Left ventricle myocardium inferior (tissue), 1 donor: ENCODE data around the gene ATP1A4. TPM values are rescaled to one million over a fixed set of nuclear protein-coding genes. Genes with fewer than 3 reads are reported as not detected.

Source experiments
- DNase-seq: peaks from one replicate; pipeline ENCODE4 v3.0.0-alpha.2; 2020
- H3K27ac ChIP-seq: fragments of 200-600 bp; replicated peaks from 2 replicates; pipeline ENCODE4 v1.8.0; 2021
- H3K27me3 ChIP-seq: fragments of 200-600 bp; 2 replicates; pipeline ENCODE4 v1.8.0; 2021; ENCODE audit warnings: low read depth
- H3K36me3 ChIP-seq: fragments of 200-600 bp; 2 replicates; pipeline ENCODE4 v1.8.0; 2021
- H3K4me1 ChIP-seq: fragments of 200-600 bp; 2 replicates; pipeline ENCODE4 v1.8.0; 2021
- H3K4me3 ChIP-seq: fragments of 200-600 bp; 2 replicates; pipeline ENCODE4 v1.8.0; 2021; ENCODE audit warnings: mild to moderate bottlenecking, moderate library complexity
- H3K9me3 ChIP-seq: fragments of 200-600 bp; replicated peaks from 2 replicates; pipeline ENCODE4 v1.8.0; 2021
- CTCF ChIP-seq: fragments of 200-600 bp; IDR thresholded peaks from 2 replicates; pipeline ENCODE4 v1.8.0; 2021; ENCODE audit warnings: antibody characterized with exemption, mild to moderate bottlenecking, borderline replicate concordance
- intact Hi-C: fragments of 100-400 bp; cut with micrococcal nuclease; formaldehyde crosslinking; loops from one replicate; pipeline ENCODE4 v1.11.0; 2022
- long read RNA-seq: library from polyadenylated mRNA; unstranded; transcript quantifications from one replicate; pipeline ENCODE4 v2.0.0, GENCODE V29; 2021
- total RNA-seq: library from RNA; stranded (reverse); fragmentation: NEBNext Ultra II Directional; extraction: Animal tissue kit (Norgen Biotek cat#: 25700); gene quantifications from one replicate; pipeline ENCODE4 v1.2.1, GENCODE V29; 2021
- donor health status: DM: no; HTN: yes; CAD: no; lungs with severe emphysema.

The ATP1A4 gene
- total RNA-seq: 0.11 TPM
- long read RNA-seq: 0 reads

- intact Hi-C loops: no loop called here
- no peaks in the 10 kb centered on the region for H3K9me3 ChIP-seq
- H3K36me3 ChIP-seq: no peaks in the 10 kb centered on the region
- H3K4me3 ChIP-seq: no peak within 1 kb of the TSS
- no peak within 1 kb of the TSS for H3K27ac ChIP-seq
- H3K4me1 ChIP-seq: peaks cover 14% of the 10 kb centered on the region
- no peak for DNase-seq
- no peaks in the 10 kb centered on the region for H3K27me3 ChIP-seq
- no peak for TF ChIP-seq CTCF
Measured at GRCh38 chr1:160151303-160151702, at the start of gene ATP1A4. Gene ATP1A4 (plus strand): TSS chr1:160151603. CDS start chr1:160152041, 438 bp downstream.

- no peaks in the 10 kb centered on the region for H3K9me3 ChIP-seq
- H3K4me1 ChIP-seq: peaks cover 55% of the 10 kb centered on the region
- no peaks in the 10 kb centered on the region for H3K36me3 ChIP-seq
- intact Hi-C loops: no loop called here
- H3K27ac ChIP-seq: peak overlapping the region; percentile 95
- no peaks in the 10 kb centered on the region for H3K27me3 ChIP-seq
- H3K4me3 ChIP-seq: no peak overlapping the region
- DNase-seq: no peak
- no peak for TF ChIP-seq CTCF
Measured at GRCh38 chr1:160101717-160102522, 49.5 kb upstream of the ATP1A4 start.

GRCh38 chr1:160103658-160104408, 47.6 kb upstream of the ATP1A4 start:
- TF ChIP-seq CTCF: no peak
- no peaks in the 10 kb centered on the region for H3K9me3 ChIP-seq
- H3K4me3 ChIP-seq: no peak overlapping the region
- no peaks in the 10 kb centered on the region for H3K27me3 ChIP-seq
- peaks cover 39% of the 10 kb centered on the region for H3K4me1 ChIP-seq
- intact Hi-C loops: no loop called here
- DNase-seq: no peak
- no peaks in the 10 kb centered on the region for H3K36me3 ChIP-seq
- peak overlapping the region; percentile 34 for H3K27ac ChIP-seq

GRCh38 chr1:160104486-160104885, 46.9 kb upstream of the ATP1A4 start:
- Histone ChIP-seq H3K36me3 (no peaks in the 10 kb centered on the region), H3K4me1 (peaks cover 34% of the 10 kb centered on the region), H3K4me3 (no peak overlapping the region), H3K27me3 (no peaks in the 10 kb centered on the region), H3K9me3 (no peaks in the 10 kb centered on the region), H3K27ac (peak overlapping the region; percentile 34)
- no peak for TF ChIP-seq CTCF
- DNase-seq: no peak
- intact Hi-C loops: no loop called here

GRCh38 chr1:160105155-160105554, 46.2 kb upstream of the ATP1A4 start:
- Histone ChIP-seq H3K27me3 (no peaks in the 10 kb centered on the region), H3K4me1 (peaks cover 31% of the 10 kb centered on the region), H3K27ac (peak overlapping the region; percentile 34), H3K36me3 (no peaks in the 10 kb centered on the region), H3K4me3 (no peak overlapping the region), H3K9me3 (no peaks in the 10 kb centered on the region)
- no peak for TF ChIP-seq CTCF
- DNase-seq: no peak
- intact Hi-C loops: no loop called here
